PC-9 (cell line): ENCODE measurements around the gene NRIP1.

ENCODE experiments used
- EZH2 ChIP-seq: fragments of 200-600 bp; sonication (generic); IDR thresholded peaks from 2 replicates; pipeline ENCODE4 v1.8.0; 2017; ENCODE audit warnings: antibody characterized with exemption, low read depth
- TF ChIP-seq, protein P1 (sequence below): fragments of 200-600 bp; sonication (generic); conservative IDR thresholded peaks from 2 replicates; pipeline ENCODE4 v1.6.1; 2017; ENCODE audit warnings: mixed run types, antibody characterized with exemption, mild to moderate bottlenecking, moderate library complexity

DNA sequence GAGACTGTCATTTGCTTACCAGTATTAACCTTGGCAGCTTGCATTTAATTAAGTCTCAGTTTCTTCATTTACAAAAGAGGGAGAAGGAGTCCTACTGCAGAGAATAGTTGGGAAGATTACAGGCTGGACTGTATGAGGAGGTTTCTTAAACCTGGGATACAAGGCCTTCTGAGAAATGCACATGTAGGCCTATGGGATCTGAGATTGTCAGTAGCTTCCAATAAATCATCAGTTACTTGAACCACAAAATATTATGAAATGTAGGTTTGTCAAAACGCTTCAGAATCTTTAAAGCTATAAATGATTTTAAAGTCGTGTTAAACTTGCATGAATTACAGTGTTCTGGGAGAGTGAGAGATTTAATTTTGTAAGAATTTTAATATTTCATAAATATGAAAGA, 69.6 kb downstream of the NRIP1 start:
- TF ChIP-seq, protein P1, sequence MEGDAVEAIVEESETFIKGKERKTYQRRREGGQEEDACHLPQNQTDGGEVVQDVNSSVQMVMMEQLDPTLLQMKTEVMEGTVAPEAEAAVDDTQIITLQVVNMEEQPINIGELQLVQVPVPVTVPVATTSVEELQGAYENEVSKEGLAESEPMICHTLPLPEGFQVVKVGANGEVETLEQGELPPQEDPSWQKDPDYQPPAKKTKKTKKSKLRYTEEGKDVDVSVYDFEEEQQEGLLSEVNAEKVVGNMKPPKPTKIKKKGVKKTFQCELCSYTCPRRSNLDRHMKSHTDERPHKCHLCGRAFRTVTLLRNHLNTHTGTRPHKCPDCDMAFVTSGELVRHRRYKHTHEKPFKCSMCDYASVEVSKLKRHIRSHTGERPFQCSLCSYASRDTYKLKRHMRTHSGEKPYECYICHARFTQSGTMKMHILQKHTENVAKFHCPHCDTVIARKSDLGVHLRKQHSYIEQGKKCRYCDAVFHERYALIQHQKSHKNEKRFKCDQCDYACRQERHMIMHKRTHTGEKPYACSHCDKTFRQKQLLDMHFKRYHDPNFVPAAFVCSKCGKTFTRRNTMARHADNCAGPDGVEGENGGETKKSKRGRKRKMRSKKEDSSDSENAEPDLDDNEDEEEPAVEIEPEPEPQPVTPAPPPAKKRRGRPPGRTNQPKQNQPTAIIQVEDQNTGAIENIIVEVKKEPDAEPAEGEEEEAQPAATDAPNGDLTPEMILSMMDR: no peak
- TF ChIP-seq EZH2: no peak
